Measurements from ENCODE around the gene GDF15. TPM values are rescaled to one million over a fixed set of nuclear protein-coding genes. Genes with fewer than 3 reads are reported as not detected.

Gene GDF15
- total RNA-seq, 1 experiment from 2014 or later = 27.3 TPM

DNA sequence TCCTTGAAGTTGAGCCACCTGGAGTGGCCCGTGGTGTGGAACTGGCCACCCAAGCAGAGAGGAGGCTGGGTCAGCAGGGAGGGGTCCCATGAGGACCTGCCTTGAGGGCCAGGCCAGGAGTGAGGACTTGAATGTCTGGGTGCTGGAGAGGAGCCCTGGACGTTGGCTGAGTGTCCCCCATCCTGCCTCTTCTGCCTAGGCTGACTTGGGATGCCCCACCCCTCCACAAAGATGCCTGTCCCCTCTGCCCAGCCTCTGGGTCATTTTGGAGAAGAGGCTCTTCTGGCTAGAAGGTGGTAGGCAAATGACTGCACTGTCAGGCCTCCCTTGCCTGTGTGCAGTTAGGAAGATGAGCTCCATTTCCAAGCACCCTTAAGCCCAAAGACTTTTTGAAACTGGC, 35.0 kb downstream of the GDF15 start (continued):
- TF ChIP-seq, protein P1, sequence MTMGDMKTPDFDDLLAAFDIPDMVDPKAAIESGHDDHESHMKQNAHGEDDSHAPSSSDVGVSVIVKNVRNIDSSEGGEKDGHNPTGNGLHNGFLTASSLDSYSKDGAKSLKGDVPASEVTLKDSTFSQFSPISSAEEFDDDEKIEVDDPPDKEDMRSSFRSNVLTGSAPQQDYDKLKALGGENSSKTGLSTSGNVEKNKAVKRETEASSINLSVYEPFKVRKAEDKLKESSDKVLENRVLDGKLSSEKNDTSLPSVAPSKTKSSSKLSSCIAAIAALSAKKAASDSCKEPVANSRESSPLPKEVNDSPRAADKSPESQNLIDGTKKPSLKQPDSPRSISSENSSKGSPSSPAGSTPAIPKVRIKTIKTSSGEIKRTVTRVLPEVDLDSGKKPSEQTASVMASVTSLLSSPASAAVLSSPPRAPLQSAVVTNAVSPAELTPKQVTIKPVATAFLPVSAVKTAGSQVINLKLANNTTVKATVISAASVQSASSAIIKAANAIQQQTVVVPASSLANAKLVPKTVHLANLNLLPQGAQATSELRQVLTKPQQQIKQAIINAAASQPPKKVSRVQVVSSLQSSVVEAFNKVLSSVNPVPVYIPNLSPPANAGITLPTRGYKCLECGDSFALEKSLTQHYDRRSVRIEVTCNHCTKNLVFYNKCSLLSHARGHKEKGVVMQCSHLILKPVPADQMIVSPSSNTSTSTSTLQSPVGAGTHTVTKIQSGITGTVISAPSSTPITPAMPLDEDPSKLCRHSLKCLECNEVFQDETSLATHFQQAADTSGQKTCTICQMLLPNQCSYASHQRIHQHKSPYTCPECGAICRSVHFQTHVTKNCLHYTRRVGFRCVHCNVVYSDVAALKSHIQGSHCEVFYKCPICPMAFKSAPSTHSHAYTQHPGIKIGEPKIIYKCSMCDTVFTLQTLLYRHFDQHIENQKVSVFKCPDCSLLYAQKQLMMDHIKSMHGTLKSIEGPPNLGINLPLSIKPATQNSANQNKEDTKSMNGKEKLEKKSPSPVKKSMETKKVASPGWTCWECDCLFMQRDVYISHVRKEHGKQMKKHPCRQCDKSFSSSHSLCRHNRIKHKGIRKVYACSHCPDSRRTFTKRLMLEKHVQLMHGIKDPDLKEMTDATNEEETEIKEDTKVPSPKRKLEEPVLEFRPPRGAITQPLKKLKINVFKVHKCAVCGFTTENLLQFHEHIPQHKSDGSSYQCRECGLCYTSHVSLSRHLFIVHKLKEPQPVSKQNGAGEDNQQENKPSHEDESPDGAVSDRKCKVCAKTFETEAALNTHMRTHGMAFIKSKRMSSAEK (CRISPR knock-in tag; IDR thresholded peaks at IDR 0.05; ENCODE audit: borderline replicate concordance) = no peak
- TF ChIP-seq TCF7 (CRISPR knock-in tag; IDR thresholded peaks at IDR 0.05; ENCODE audit: low read depth) = no peak
- TF ChIP-seq ZNF317 (CRISPR knock-in tag; IDR thresholded peaks at IDR 0.05; ENCODE audit: borderline replicate concordance, low read depth) = no peak

- DNase-seq (ENCODE audit: low spot score) (no peak), ATAC-seq (no peak)
- Mint-ChIP-seq H3K27ac (no peak overlapping the region; the same call in 1 of the 2 replicates), H3K27me3 (ENCODE audit: low read depth) (peaks cover 28% of the 10 kb centered on the region), H3K4me3 (no peak overlapping the region), H3K36me3 (no peaks in the 10 kb centered on the region), H3K9me3 (no peaks in the 10 kb centered on the region), H3K4me1 (peaks cover 30% of the 10 kb centered on the region)
- ChIA-PET CTCF (interaction anchor here (0.6 to 3.0 kb wide), 7 partner anchors 7 to 142 kb away, joined by 3 to 31 read pairs (median 3); no protein-coding TSS in a partner anchor), POLR2A (no interaction called here)
- TF ChIP-seq TEAD1 (CRISPR knock-in tag; IDR thresholded peaks at IDR 0.05) (no peak), ZNF232 (CRISPR knock-in tag; IDR thresholded peaks at IDR 0.05) (no peak), ATF1 (CRISPR knock-in tag; IDR thresholded peaks at IDR 0.05) (no peak), CBFB (CRISPR knock-in tag; IDR thresholded peaks at IDR 0.05; ENCODE audit: low read depth) (no peak), NR2C2 (CRISPR knock-in tag; IDR thresholded peaks at IDR 0.05) (no peak), NR3C1 (CRISPR knock-in tag; conservative IDR thresholded peaks at IDR 0.05; ENCODE audit: low read depth) (no peak), ZBTB21 (CRISPR knock-in tag; IDR thresholded peaks at IDR 0.05; ENCODE audit: borderline replicate concordance) (no peak)
- TF ChIP-seq, protein P2, sequence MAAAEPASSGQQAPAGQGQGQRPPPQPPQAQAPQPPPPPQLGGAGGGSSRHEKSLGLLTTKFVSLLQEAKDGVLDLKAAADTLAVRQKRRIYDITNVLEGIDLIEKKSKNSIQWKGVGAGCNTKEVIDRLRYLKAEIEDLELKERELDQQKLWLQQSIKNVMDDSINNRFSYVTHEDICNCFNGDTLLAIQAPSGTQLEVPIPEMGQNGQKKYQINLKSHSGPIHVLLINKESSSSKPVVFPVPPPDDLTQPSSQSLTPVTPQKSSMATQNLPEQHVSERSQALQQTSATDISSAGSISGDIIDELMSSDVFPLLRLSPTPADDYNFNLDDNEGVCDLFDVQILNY (CRISPR knock-in tag; IDR thresholded peaks at IDR 0.05) = no peak
Observed at GRCh38 chr19:18421371-18421959, 35.5 kb downstream of the GDF15 start.

DNA sequence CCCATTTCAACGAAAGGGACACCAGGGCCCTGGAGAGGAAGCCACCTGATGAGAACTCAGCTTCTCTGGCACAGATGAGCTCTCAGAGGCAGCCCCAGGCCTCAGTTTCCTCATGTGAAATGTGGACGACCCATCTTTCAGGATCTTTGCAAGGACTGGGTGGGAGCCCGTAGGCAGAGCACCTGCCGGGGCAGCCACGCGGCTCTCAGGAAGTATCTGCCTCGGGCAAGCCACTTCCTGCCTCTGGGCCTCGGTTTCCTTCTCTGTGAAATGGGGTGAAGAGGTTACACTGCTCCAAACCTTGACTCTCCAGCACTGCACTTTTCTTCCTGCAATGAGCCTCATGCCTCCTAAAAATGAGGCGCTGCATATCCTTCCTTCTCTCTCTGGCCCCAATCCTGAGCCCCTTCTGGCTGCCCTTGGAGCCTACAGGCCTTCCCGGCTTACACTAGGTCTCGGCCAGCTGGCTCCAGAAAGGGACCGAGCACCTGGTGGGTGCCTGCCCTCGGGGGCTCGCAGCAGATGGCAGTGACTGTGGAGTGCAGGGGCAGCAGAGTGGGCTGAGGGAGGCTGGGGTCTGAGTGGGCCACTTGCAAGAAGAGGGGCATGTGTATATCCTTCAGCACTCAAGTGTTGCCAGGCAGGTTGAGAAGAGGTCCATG, 36.7 kb downstream of the GDF15 start:
- TF ChIP-seq RORB (CRISPR knock-in tag; IDR thresholded peaks at IDR 0.05) = no peak
- no peak for TF ChIP-seq ESRRA (CRISPR knock-in tag; IDR thresholded peaks at IDR 0.05; ENCODE audit: borderline replicate concordance)
- TF ChIP-seq ERG (CRISPR knock-in tag; IDR thresholded peaks at IDR 0.05) = no peak
- TF ChIP-seq HMGA2 (CRISPR knock-in tag; IDR thresholded peaks at IDR 0.05) = no peak
- no peak for TF ChIP-seq ATF3 (CRISPR knock-in tag; conservative IDR thresholded peaks at IDR 0.05)
- TF ChIP-seq NFE2L1 (CRISPR knock-in tag; IDR thresholded peaks at IDR 0.05) = no peak
- TF ChIP-seq ZSCAN18 (CRISPR knock-in tag; IDR thresholded peaks at IDR 0.05) = no peak
- TF ChIP-seq CREB1 (CRISPR knock-in tag; IDR thresholded peaks at IDR 0.05) = no peak
- TF ChIP-seq TEAD4 (CRISPR knock-in tag; IDR thresholded peaks at IDR 0.05) = no peak
- ChIA-PET POLR2A (no interaction called here), CTCF (interaction anchor here (0.8 to 3.5 kb wide), 6 partner anchors 12 to 150 kb away, joined by 3 to 15 read pairs (median 5); partner anchors contain the start of gene JUND)
- Mint-ChIP-seq H3K27ac (no peak overlapping the region), H3K9me3 (no peaks in the 10 kb centered on the region), H3K36me3 (no peaks in the 10 kb centered on the region), H3K4me1 (peaks cover 29% of the 10 kb centered on the region), H3K4me3 (no peak overlapping the region), H3K27me3 (ENCODE audit: low read depth) (peaks cover 28% of the 10 kb centered on the region)
- ATAC-seq (no peak), DNase-seq (ENCODE audit: low spot score) (no peak)

All from WTC11 (cell line).